Measurements from ENCODE around the gene GLRX2.

The GLRX2 gene

DNA sequence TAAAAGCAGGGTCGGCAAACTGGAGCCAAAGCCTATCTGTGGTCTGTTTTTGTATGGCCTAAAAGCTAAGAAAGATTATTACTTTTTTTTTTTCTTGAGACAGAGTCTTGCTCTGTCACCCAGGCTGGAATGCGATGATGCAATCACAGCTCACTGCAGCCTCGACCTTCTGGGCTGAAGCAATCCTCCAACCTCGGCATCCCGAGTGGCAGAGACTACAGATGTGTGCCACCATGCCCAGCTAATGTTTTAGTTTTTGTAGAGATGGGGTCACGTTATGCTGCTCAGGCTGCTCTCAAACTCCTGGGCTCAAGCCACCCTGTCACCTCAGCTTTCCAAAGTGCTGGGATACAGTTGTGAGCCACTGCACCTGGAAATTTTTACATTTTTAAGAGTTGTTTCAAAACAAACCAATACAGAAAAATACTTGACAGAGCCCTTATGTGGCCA, 6.5 kb upstream of the GLRX2 start:
- H3K9ac ChIP-seq (ENCODE audit: low read length): no peak overlapping the region
- no peak overlapping the region for H3K27ac ChIP-seq (ENCODE audit: low read depth, low read length)
- H3K4me3 ChIP-seq (ENCODE audit: insufficient read depth, low read length, poor library complexity, severe bottlenecking): no peak overlapping the region

DNA sequence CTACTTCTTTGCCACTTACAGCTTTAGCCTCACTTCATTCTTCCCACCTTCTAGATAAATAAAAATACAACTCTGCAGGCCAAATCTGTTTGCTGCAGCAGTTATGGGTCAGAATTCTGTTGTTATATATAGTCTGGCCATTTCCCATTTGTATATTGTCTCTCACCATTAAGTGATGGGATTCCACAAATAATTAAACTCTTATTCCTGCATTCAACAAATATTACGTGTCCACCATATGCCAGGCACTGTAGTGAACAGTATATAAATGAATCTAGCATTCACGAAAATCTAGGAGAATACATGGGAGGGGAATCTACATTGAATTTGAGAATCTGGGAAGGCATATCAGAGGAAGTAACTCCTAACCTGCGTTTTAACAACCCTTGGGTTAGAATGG, 5.7 kb upstream of the GLRX2 start:
- Histone ChIP-seq H3K4me3 (ENCODE audit: insufficient read depth, low read length, poor library complexity, severe bottlenecking) (no peak overlapping the region), H3K9me2 (replicated peaks; ENCODE audit: insufficient read depth, low read length) (no peaks in the 10 kb centered on the region), H3K36me3 (ENCODE audit: low read length) (no peaks in the 10 kb centered on the region), H4K20me1 (ENCODE audit: low read depth, low read length) (no peaks in the 10 kb centered on the region), H3K9me3 (ENCODE audit: insufficient read depth, low read length) (no peaks in the 10 kb centered on the region), H3K27me3 (ENCODE audit: low read length) (no peaks in the 10 kb centered on the region), H2AFZ (ENCODE audit: low read depth, low read length, severe bottlenecking) (no peak overlapping the region), H3K9ac (ENCODE audit: low read length) (no peak overlapping the region), H3F3A (ENCODE audit: insufficient read depth) (peaks cover 3% of the 10 kb centered on the region; the same call in 1 of the 2 replicates), H3K79me2 (ENCODE audit: insufficient read depth, low read length) (no peaks in the 10 kb centered on the region), H3K27ac (ENCODE audit: low read depth, low read length) (no peak overlapping the region), H3K4me2 (ENCODE audit: low read depth, low read length, poor library complexity, severe bottlenecking) (no peak overlapping the region)
- TF ChIP-seq, protein P1, sequence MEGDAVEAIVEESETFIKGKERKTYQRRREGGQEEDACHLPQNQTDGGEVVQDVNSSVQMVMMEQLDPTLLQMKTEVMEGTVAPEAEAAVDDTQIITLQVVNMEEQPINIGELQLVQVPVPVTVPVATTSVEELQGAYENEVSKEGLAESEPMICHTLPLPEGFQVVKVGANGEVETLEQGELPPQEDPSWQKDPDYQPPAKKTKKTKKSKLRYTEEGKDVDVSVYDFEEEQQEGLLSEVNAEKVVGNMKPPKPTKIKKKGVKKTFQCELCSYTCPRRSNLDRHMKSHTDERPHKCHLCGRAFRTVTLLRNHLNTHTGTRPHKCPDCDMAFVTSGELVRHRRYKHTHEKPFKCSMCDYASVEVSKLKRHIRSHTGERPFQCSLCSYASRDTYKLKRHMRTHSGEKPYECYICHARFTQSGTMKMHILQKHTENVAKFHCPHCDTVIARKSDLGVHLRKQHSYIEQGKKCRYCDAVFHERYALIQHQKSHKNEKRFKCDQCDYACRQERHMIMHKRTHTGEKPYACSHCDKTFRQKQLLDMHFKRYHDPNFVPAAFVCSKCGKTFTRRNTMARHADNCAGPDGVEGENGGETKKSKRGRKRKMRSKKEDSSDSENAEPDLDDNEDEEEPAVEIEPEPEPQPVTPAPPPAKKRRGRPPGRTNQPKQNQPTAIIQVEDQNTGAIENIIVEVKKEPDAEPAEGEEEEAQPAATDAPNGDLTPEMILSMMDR (IDR thresholded peaks at IDR 0.05; ENCODE audit: insufficient read depth, low read length, poor library complexity, severe bottlenecking): no peak
- no peak for TF ChIP-seq EZH2phosphoT487 (conservative IDR thresholded peaks at IDR 0.05; ENCODE audit: low read length)

More for the DNA sequence above, 6.5 kb upstream of the GLRX2 start:
- Histone ChIP-seq H2AFZ (ENCODE audit: low read depth, low read length, severe bottlenecking) (no peak overlapping the region), H3K79me2 (ENCODE audit: insufficient read depth, low read length) (no peaks in the 10 kb centered on the region), H4K20me1 (ENCODE audit: low read depth, low read length) (no peaks in the 10 kb centered on the region), H3K9me3 (ENCODE audit: insufficient read depth, low read length) (no peaks in the 10 kb centered on the region), H3K36me3 (ENCODE audit: low read length) (no peaks in the 10 kb centered on the region), H3K9me2 (replicated peaks; ENCODE audit: insufficient read depth, low read length) (no peaks in the 10 kb centered on the region), H3K4me2 (ENCODE audit: low read depth, low read length, poor library complexity, severe bottlenecking) (no peak overlapping the region), H3F3A (ENCODE audit: insufficient read depth) (no peaks in the 10 kb centered on the region), H3K27me3 (ENCODE audit: low read length) (no peaks in the 10 kb centered on the region)
- no peak for TF ChIP-seq EZH2phosphoT487 (conservative IDR thresholded peaks at IDR 0.05; ENCODE audit: low read length)
- TF ChIP-seq, protein P1 (IDR thresholded peaks at IDR 0.05; ENCODE audit: insufficient read depth, low read length, poor library complexity, severe bottlenecking): no peak

DNA sequence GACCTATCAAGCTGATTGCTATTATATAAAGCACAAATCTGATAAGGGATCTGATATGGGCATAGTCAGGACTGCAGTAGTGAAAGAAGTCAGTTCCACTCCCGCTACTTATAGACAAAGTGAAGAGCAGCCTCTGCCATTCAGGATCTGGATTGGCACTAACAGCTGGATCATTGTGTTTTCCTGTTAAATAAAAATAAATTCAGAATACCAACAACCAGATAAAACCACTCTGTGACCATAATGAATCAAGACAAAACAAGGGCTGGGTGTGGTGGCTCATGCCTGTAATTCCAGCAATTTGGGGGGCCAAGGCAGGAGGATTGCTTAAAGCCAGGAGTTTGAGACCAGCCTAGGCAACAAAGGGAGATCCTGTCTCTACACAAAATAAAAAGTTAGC, 5.0 kb upstream of the GLRX2 start:
- Histone ChIP-seq H3K27ac (ENCODE audit: low read depth, low read length) (no peak overlapping the region), H4K20me1 (ENCODE audit: low read depth, low read length) (no peaks in the 10 kb centered on the region), H2AFZ (ENCODE audit: low read depth, low read length, severe bottlenecking) (no peak overlapping the region), H3K4me2 (ENCODE audit: low read depth, low read length, poor library complexity, severe bottlenecking) (no peak overlapping the region), H3K36me3 (ENCODE audit: low read length) (no peaks in the 10 kb centered on the region), H3K4me3 (ENCODE audit: insufficient read depth, low read length, poor library complexity, severe bottlenecking) (no peak overlapping the region), H3K9ac (ENCODE audit: low read length) (no peak overlapping the region), H3K27me3 (ENCODE audit: low read length) (no peaks in the 10 kb centered on the region), H3F3A (ENCODE audit: insufficient read depth) (peaks cover 8% of the 10 kb centered on the region; the same call in 1 of the 2 replicates), H3K79me2 (ENCODE audit: insufficient read depth, low read length) (no peaks in the 10 kb centered on the region), H3K9me2 (replicated peaks; ENCODE audit: insufficient read depth, low read length) (no peaks in the 10 kb centered on the region), H3K9me3 (ENCODE audit: insufficient read depth, low read length) (no peaks in the 10 kb centered on the region)
- no peak for TF ChIP-seq EZH2phosphoT487 (conservative IDR thresholded peaks at IDR 0.05; ENCODE audit: low read length)
- TF ChIP-seq, protein P1 (IDR thresholded peaks at IDR 0.05; ENCODE audit: insufficient read depth, low read length, poor library complexity, severe bottlenecking): no peak

All from SU-DHL-6 (cell line).